ENCODE results near the gene C2CD3. TPM values are rescaled to one million over a fixed set of nuclear protein-coding genes. Genes with fewer than 3 reads are reported as not detected.

Gene C2CD3
- total RNA-seq, 4 donors from 2014 or later: 5.9 to 19.1 (median 14.2) TPM

GRCh38 chr11:74004759-74005615 lies 165.8 kb downstream of the C2CD3 start:
- Histone ChIP-seq H3K27ac (no peak overlapping the region), H3K27me3 (no peaks in the 10 kb centered on the region), H3K4me3 (no peak overlapping the region), H3K9me3 (no peaks in the 10 kb centered on the region), H3K4me1 (no peaks in the 10 kb centered on the region), H3K36me3 (peaks cover 0 to 37% (median 0%) of the 10 kb centered on the region in 3 donors)
- DNase-seq: no peak
- 64 to 66% methylated on average over 10 to 11 of the region's 11 CpGs for WGBS, 2 donors
- intact Hi-C loops (cut with DNase I): no loop called here
- TF ChIP-seq CTCF (IDR thresholded peaks at IDR 0.05) (no peak), POLR2A (IDR thresholded peaks at IDR 0.05) (no peak)

DNA sequence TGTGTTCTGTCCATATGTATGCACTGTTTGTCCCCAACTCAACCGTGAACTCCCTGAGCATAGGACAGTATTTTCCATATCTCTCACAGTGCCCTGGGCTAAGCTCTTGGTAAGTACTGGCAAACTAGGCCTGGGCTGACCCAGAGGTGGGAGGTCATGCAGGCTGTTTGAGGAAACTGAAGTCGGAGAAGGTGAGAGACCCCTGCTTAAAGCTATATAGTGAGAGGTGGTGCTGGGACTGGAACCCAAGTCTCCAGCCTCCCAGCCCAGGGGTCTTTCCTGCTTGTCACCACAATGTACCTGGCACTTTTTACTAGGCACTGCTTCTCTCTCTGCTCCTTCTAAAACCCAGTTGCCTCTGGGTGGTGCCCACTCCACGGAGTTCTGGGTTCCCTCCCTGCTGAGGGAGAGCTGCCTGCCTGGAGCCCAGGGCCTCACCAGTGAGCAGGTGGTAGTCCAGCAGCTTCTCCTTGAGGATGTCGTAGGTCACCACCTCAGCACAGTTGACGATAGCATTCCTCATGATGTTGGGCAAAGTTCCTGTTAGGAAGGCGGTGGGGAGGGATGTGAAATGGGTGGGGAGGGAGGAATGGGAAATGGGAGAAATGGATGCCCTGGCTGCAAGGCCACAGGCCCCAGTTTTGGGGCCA lies 166.6 kb downstream of the C2CD3 start:
- WGBS, 2 donors: 84 to 95% methylated on average over 4 to 5 of the region's 6 CpGs
- Histone ChIP-seq H3K4me3 (no peak overlapping the region), H3K9me3 (no peaks in the 10 kb centered on the region), H3K4me1 (no peaks in the 10 kb centered on the region), H3K27ac (no peak overlapping the region), H3K27me3 (no peaks in the 10 kb centered on the region), H3K36me3 (peaks cover 0 to 37% (median 0%) of the 10 kb centered on the region in 3 donors)
- intact Hi-C loops (cut with DNase I): no loop called here
- TF ChIP-seq CTCF (IDR thresholded peaks at IDR 0.05) (no peak), POLR2A (IDR thresholded peaks at IDR 0.05) (no peak)
- no peak for DNase-seq

DNA sequence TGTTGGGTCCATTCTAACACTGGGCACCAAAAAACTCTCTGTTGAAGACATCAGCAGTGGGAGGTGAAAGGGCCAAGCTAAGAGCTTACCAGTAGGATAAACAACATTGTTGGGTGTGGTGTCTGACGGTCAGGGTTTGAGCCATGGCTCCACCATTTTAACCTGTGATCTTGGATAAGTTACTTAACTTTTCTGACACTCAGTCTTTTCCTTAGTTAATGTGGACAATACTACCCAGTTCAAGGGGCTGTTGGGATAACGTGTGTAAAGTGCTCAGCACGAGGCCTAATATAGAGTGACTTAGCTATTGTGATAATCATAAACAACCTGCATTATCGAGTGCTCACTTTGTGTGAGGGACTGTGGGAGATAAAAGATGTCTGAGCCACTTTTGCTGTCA lies 168.0 kb downstream of the C2CD3 start:
- intact Hi-C loops (cut with DNase I): no loop called here
- Histone ChIP-seq H3K27me3 (no peaks in the 10 kb centered on the region), H3K36me3 (peaks cover 0 to 37% (median 0%) of the 10 kb centered on the region in 3 donors), H3K4me3 (no peak overlapping the region), H3K27ac (no peak overlapping the region), H3K9me3 (no peaks in the 10 kb centered on the region), H3K4me1 (no peaks in the 10 kb centered on the region)
- no peak for DNase-seq
- 93 to 95% methylated on average over 4 of the region's 4 CpGs for WGBS, 2 donors
- no peak for TF ChIP-seq CTCF (IDR thresholded peaks at IDR 0.05)
- no peak for TF ChIP-seq POLR2A (IDR thresholded peaks at IDR 0.05)

GRCh38 chr11:74001822-74002286 lies 168.9 kb downstream of the C2CD3 start:
- peaks cover 0 to 37% (median 0%) of the 10 kb centered on the region in 3 donors for H3K36me3 ChIP-seq
- no peak overlapping the region for H3K4me3 ChIP-seq
- no peak for DNase-seq
- 83 to 91% methylated on average over 3 to 6 of the region's 7 CpGs for WGBS, 2 donors
- intact Hi-C loops (cut with DNase I): no loop called here
- H3K27ac ChIP-seq: no peak overlapping the region
- no peak for TF ChIP-seq POLR2A (IDR thresholded peaks at IDR 0.05)
- TF ChIP-seq CTCF (IDR thresholded peaks at IDR 0.05): no peak
- no peaks in the 10 kb centered on the region for H3K9me3 ChIP-seq
- no peaks in the 10 kb centered on the region for H3K4me1 ChIP-seq
- H3K27me3 ChIP-seq: no peaks in the 10 kb centered on the region

Measured in esophagus squamous epithelium (tissue), 5 donors.